ENCODE data around the gene DLG2. TPM values are rescaled to one million over a fixed set of nuclear protein-coding genes. Genes with fewer than 3 reads are reported as not detected.
A peak's percentile ranks its signal among the peaks of the same experiment; 100 is the strongest.

The DLG2 gene
- total and polyA plus RNA-seq, 11 donors, result 2.4 to 13.9 (median 7.1) TPM

DNA sequence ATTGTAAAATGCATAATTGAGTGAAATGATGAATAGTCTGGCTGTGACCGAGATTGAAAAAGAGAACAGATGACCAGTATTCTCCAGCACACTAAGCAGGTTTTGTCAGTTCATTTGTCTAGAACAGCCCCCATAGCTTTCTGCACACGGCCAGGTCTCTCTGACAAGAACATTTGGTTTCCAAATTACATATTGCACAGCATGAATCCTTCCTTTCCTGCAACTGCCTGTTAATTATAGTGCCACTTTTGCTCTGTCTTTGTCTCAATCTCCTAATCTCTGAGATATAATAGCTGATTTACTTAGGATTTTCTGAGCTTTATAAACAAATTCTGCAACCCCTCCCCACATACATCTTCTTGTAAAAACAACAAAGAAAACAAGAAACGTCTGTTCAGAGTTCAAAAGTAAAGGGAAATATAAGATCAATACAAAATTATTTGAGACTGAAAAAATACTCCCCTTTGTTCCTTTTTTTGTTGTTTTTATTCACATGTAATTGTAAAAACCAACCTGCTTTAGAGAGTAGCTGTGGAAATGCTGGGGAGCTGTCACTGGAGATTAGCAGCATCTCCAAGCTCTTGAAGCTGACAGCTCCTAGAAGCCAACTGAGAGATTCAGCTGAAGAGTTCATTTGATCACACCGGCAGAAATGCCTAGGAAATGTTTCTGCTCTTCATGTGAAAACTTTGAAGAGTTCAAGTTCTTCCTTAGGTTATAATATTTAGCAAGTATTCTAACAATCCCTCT, 998.1 kb downstream of the DLG2 start:
- Histone ChIP-seq H3K27ac (no peak overlapping the region), H3K9me3 (no peaks in the 10 kb centered on the region), H3K4me3 (no peak overlapping the region), H3K4me1 (no peaks in the 10 kb centered on the region), H3K36me3 (no peaks in the 10 kb centered on the region), H3K27me3 (no peaks in the 10 kb centered on the region)
- ATAC-seq (no peak), DNase-seq (no peak)
- WGBS, 4 donors, result 50 to 61% (median 59%) methylated on average over 4 of the region's 4 CpGs
- intact Hi-C loops (cut with DNase I), result no loop called here
- TF ChIP-seq, protein P1, sequence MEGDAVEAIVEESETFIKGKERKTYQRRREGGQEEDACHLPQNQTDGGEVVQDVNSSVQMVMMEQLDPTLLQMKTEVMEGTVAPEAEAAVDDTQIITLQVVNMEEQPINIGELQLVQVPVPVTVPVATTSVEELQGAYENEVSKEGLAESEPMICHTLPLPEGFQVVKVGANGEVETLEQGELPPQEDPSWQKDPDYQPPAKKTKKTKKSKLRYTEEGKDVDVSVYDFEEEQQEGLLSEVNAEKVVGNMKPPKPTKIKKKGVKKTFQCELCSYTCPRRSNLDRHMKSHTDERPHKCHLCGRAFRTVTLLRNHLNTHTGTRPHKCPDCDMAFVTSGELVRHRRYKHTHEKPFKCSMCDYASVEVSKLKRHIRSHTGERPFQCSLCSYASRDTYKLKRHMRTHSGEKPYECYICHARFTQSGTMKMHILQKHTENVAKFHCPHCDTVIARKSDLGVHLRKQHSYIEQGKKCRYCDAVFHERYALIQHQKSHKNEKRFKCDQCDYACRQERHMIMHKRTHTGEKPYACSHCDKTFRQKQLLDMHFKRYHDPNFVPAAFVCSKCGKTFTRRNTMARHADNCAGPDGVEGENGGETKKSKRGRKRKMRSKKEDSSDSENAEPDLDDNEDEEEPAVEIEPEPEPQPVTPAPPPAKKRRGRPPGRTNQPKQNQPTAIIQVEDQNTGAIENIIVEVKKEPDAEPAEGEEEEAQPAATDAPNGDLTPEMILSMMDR (IDR thresholded peaks at IDR 0.05), result no peak
- no peak for TF ChIP-seq POLR2A (IDR thresholded peaks at IDR 0.05)

DNA sequence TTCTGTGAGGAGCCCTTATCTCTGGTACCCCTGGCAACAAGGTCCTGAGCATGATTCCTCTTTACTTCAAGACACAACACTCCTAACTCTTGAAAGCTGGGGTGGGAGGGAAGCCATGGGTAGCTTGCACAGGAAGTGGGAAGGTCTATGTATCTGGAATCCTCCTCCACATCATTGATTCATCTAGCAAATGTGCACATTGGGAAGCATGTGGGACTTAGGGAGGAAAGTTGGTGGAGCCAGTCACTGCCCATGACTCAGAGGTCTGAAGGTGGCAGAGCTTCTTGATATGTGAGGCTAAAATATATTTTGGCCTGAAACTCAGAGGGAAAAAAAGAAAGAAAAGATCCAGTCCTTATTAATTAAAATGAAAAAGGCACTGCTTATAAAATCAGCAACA, 1000.9 kb downstream of the DLG2 start:
- H3K27me3 ChIP-seq, result no peaks in the 10 kb centered on the region
- no peaks in the 10 kb centered on the region for H3K9me3 ChIP-seq
- H3K27ac ChIP-seq, result no peak overlapping the region
- no peaks in the 10 kb centered on the region for H3K36me3 ChIP-seq
- DNase-seq, result no peak
- no peak for TF ChIP-seq POLR2A (IDR thresholded peaks at IDR 0.05)
- TF ChIP-seq, protein P1 (IDR thresholded peaks at IDR 0.05), result no peak
- H3K4me1 ChIP-seq, result no peaks in the 10 kb centered on the region
- intact Hi-C loops (cut with DNase I), result no loop called here
- H3K4me3 ChIP-seq, result no peak overlapping the region
- ATAC-seq, result no peak

DNA sequence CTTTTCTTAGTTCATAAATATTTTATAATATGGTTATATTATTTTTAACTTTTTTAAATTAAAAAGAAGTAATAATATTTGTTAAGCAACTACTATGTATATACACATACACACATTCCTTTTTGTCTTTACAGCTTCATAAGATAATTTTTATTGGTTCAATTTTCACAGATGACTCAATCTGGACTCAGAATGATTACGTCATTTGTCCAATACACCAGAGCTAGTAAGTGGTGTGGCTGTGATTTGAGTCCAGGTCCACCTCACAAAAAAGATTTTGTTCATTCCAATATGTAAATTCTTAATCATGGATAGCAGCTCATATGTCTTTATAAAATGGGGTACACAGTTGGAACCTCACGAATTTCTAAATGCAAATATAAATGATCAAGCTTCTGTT, 1014.5 kb downstream of the DLG2 start:
- DNase-seq (no peak), ATAC-seq (no peak)
- Histone ChIP-seq H3K27me3 (no peaks in the 10 kb centered on the region), H3K4me1 (peaks cover 0 to 14% (median 1%) of the 10 kb centered on the region in 12 donors), H3K4me3 (no peak overlapping the region), H3K9me3 (no peaks in the 10 kb centered on the region), H3K27ac (no peak overlapping the region), H3K36me3 (no peaks in the 10 kb centered on the region)
- TF ChIP-seq POLR2A (IDR thresholded peaks at IDR 0.05), result no peak
- TF ChIP-seq, protein P1 (IDR thresholded peaks at IDR 0.05), result no peak
- intact Hi-C loops (cut with DNase I), result no loop called here
- 74 to 79% (median 77%) methylated on average over 2 of the region's 2 CpGs for WGBS, 4 donors

GRCh38 chr11:84608837-84609196, 1018.3 kb downstream of the DLG2 start:
- no peak for TF ChIP-seq POLR2A (IDR thresholded peaks at IDR 0.05)
- TF ChIP-seq, protein P1 (IDR thresholded peaks at IDR 0.05), result no peak

More at GRCh38 chr11:84608837-84609196, 1018.3 kb downstream of the DLG2 start:
- DNase-seq, result no peak
- intact Hi-C loops (cut with DNase I), result no loop called here
- H3K9me3 ChIP-seq, result no peaks in the 10 kb centered on the region
- H3K36me3 ChIP-seq, result no peaks in the 10 kb centered on the region
- ATAC-seq, result peak; percentile 73 to 85 (median 80)
- H3K4me3 ChIP-seq, result no peak overlapping the region
- WGBS, 4 donors, result 43 to 75% (median 54%) methylated on average over 2 of the region's 2 CpGs
- H3K27me3 ChIP-seq, result no peaks in the 10 kb centered on the region
- H3K27ac ChIP-seq, result peak overlapping the region in 9 of 12 donors; percentile 7 to 61 (median 48)
- peaks cover 0 to 16% (median 2%) of the 10 kb centered on the region in 12 donors for H3K4me1 ChIP-seq
